Kidney (tissue), 14 donors: ENCODE measurements around the gene TMEM18. TPM values are rescaled to one million over a fixed set of nuclear protein-coding genes. Genes with fewer than 3 reads are reported as not detected.
A peak's percentile ranks its signal among the peaks of the same experiment; 100 is the strongest.

ENCODE experiments used
- DNase-seq, 5 donors: peaks; one replicate each; pipeline ENCODE4 v3.0.0-alpha.2; 2013 to 2020
- FAIRE-seq: peaks from 2 replicates; lab custom pipeline; 2012; peaks lifted over from hg19 to GRCh38; lab: Jason Lieb, UNC
- H3K27ac ChIP-seq, 2 donors: one replicate each; pipeline ENCODE4 v1.7.0; 2013; ENCODE audit warnings: low read depth in 2 of 2, low read length in 2 of 2, inconsistent platforms in 1 of 2
- H3K27me3 ChIP-seq: one replicate; pipeline ENCODE4 v1.7.1; 2013; ENCODE audit warnings: low read length, inconsistent platforms; ENCODE audit not compliant: control insufficient read depth, insufficient read depth
- H3K36me3 ChIP-seq, 3 donors: one replicate each; pipeline versions ENCODE4 v1.7.0 to v1.7.1; 2013; ENCODE audit warnings: low read length in 3 of 3, control low read depth in 1 of 3, inconsistent platforms in 1 of 3; ENCODE audit not compliant: insufficient read depth in 3 of 3, control insufficient read depth in 2 of 3
- H3K4me1 ChIP-seq, 3 donors: one replicate each; pipeline versions ENCODE4 v1.7.0 to v1.7.1; 2013; ENCODE audit warnings: low read length in 3 of 3, inconsistent platforms in 1 of 3, low read depth in 1 of 3; ENCODE audit not compliant: control insufficient read depth in 2 of 3, insufficient read depth in 2 of 3
- H3K4me3 ChIP-seq, 3 donors: one replicate each; pipeline versions ENCODE4 v1.7.0 to v1.8.1; 2013; ENCODE audit warnings: low read length in 3 of 3, control low read depth in 1 of 3, inconsistent platforms in 1 of 3
- H3K9ac ChIP-seq, 3 donors: one replicate each; pipeline versions ENCODE4 v1.7.0 to v1.7.1; 2013; ENCODE audit warnings: low read length in 3 of 3, control low read depth in 1 of 3, inconsistent platforms in 1 of 3
- H3K9me3 ChIP-seq, 3 donors: one replicate each; pipeline versions ENCODE4 v1.7.0 to v1.7.1; 2013; ENCODE audit warnings: low read length in 3 of 3, control low read depth in 1 of 3, inconsistent platforms in 1 of 3; ENCODE audit not compliant: control insufficient read depth in 2 of 3, insufficient read depth in 1 of 3
- CTCF ChIP-seq: IDR thresholded peaks from 3 replicates; pipeline ENCODE4 v1.5.1; 2012; ENCODE audit warnings: mild to moderate bottlenecking, moderate library complexity, borderline replicate concordance; ENCODE audit not compliant: insufficient read depth; ENCODE audit errors: extremely low read depth
- intact Hi-C: fragments of 100-400 bp; cut with DNase I; formaldehyde crosslinking; loops from one replicate; pipeline ENCODE4 v1.11.1; 2022
- polyA plus RNA-seq: library from polyadenylated mRNA; stranded (reverse); fragments of 350-450 nt; fragmentation: Illumina TruSeq; extraction: RNeasy Lipid Tissue Mini Kit (QIAGEN cat#74804); gene quantifications from one replicate; pipeline ENCODE4 v1.2.3, GENCODE V29; 2014; ENCODE audit warnings: low read depth, low replicate concordance; ENCODE audit not compliant: insufficient read depth
- total RNA-seq: library from RNA; stranded (reverse); fragmentation: NEBNext Ultra II Directional; extraction: Animal tissue kit (Norgen Biotek cat#: 25700); gene quantifications from one replicate; pipeline ENCODE4 v1.2.1, GENCODE V29; 2021
- donor health status: control.
- donor health status: control.
- donor health status: control.
- donor health status: control.
- donor health status: control.
- donor health status: DM: yes; HTN: yes; CAD: no.
- donor health status: Normal renal cell carcinoma (clear cell type).

Gene TMEM18
- total and polyA plus RNA-seq, 2 donors from 2014 or later = 24.0 to 29.7 TPM

DNA sequence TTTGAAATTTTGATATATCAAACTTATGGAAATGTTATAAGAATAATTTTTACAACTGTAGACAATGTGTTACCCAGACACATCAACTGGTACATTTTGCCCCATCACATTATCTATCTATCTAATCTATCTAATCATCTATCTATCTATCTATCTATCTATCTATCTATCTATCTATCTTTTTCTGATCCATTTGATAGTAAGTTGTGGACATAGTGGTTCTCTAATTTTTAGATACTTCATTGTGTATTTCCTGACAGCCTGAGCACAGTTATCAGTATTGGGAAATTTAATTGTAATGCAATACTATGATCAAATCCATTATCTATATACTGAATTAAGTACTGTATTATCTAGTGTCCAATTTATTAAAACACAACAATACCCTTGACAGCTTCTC is 42.0 kb upstream of the TMEM18 start:
- no peak for TF ChIP-seq CTCF
- Histone ChIP-seq H3K27ac (no peak overlapping the region), H3K9me3 (no peaks in the 10 kb centered on the region), H3K9ac (no peak overlapping the region), H3K4me3 (no peak overlapping the region), H3K36me3 (no peaks in the 10 kb centered on the region), H3K4me1 (no peaks in the 10 kb centered on the region), H3K27me3 (no peaks in the 10 kb centered on the region)
- DNase-seq = no peak
- FAIRE-seq = no peak
- intact Hi-C loops = no loop called here

- intact Hi-C loops = no loop called here
Observed at GRCh38 chr2:717661-718060, 40.5 kb upstream of the TMEM18 start.

GRCh38 chr2:715854-716560 is 38.8 kb upstream of the TMEM18 start:
- no peaks in the 10 kb centered on the region for H3K4me1 ChIP-seq
- DNase-seq (peak in 2 of 5 donors; percentile 51 to 63), FAIRE-seq (no peak)
- no peak overlapping the region for H3K4me3 ChIP-seq
- no peak overlapping the region for H3K27ac ChIP-seq
- no peaks in the 10 kb centered on the region for H3K36me3 ChIP-seq
- H3K27me3 ChIP-seq = no peaks in the 10 kb centered on the region
- no peak overlapping the region for H3K9ac ChIP-seq
- H3K9me3 ChIP-seq = no peaks in the 10 kb centered on the region
- TF ChIP-seq CTCF = peak; percentile 21
- intact Hi-C loops = no loop called here

More at GRCh38 chr2:717661-718060, 40.5 kb upstream of the TMEM18 start:
- H3K27ac ChIP-seq = no peak overlapping the region
- H3K9ac ChIP-seq = no peak overlapping the region
- FAIRE-seq = no peak
- H3K36me3 ChIP-seq = no peaks in the 10 kb centered on the region
- no peak overlapping the region for H3K4me3 ChIP-seq
- TF ChIP-seq CTCF = no peak
- H3K9me3 ChIP-seq = no peaks in the 10 kb centered on the region
- H3K4me1 ChIP-seq = no peaks in the 10 kb centered on the region
- no peaks in the 10 kb centered on the region for H3K27me3 ChIP-seq
- DNase-seq = no peak
